Left lobe of liver (tissue), 2 donors: ENCODE data around the gene CLSTN2. TPM values are rescaled to one million over a fixed set of nuclear protein-coding genes. Genes with fewer than 3 reads are reported as not detected.

Experiments used
- ATAC-seq: fragments of 200-7000 bp; cut with Tn5 transposase; one replicate; pipeline ENCODE4 v1.9.1; 2020; ENCODE audit warnings: mild to moderate bottlenecking, moderate library complexity
- DNase-seq: peaks from one replicate; pipeline ENCODE4 v3.0.0-alpha.2; 2020; ENCODE audit warnings: low spot score
- total RNA-seq: library from RNA; stranded (reverse); gene quantifications from one replicate; pipeline ENCODE4 v1.2.1, GENCODE V29; 2021
- donor health status: DM: no; HTN: no; CAD: no; lungs with moderate emphysema.
- donor health status: DM: no; HTN: yes; CAD: no.

CLSTN2 gene
- total RNA-seq, 1 donor from 2014 or later: 1.9 TPM

- DNase-seq (peak; percentile 90), ATAC-seq (peak; percentile 94)
Observed at GRCh38 chr3:140568842-140569520, 634.0 kb downstream of the CLSTN2 start.

DNA sequence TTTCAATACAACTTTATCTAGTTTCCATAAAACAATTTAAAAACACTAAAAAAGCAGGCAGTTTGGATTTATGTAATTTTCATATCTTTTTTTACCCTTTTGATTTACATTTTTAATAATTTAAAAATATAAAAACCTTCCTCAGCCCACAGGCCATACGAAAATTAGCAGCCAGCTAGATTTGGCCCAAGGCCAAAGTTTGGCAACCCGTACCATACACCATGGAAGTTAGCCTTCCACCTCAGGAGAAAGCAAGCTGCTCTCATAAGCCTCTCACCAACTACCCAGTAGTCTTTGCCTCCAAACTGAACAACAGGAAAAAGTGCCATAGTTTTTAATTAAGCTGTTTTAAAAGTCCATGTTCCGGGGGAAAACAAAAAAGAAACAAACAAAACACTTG, 635.6 kb downstream of the CLSTN2 start:
- ATAC-seq: no peak

DNA sequence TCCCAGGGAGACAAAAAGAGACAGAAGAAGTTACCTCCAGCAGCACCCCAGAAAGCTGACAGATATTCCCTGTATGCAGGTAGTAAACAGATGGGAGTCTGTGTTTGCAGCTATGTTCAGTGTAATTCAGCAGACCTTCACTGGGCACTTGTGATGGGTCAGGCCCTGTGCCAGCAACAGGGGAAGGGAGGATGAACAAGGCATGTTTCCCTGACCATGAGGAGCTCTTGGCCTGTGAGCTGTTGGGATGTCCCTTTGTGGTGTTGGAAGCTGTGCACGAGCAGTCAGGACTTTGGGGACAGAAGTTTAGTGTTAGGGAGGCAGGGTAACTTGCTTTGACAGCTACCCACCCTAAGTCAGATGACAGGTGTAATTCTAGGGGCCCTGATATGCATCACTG, 636.9 kb downstream of the CLSTN2 start:
- ATAC-seq (no peak), DNase-seq (no peak)

More for the DNA sequence above, 635.6 kb downstream of the CLSTN2 start:
- no peak for DNase-seq

DNA sequence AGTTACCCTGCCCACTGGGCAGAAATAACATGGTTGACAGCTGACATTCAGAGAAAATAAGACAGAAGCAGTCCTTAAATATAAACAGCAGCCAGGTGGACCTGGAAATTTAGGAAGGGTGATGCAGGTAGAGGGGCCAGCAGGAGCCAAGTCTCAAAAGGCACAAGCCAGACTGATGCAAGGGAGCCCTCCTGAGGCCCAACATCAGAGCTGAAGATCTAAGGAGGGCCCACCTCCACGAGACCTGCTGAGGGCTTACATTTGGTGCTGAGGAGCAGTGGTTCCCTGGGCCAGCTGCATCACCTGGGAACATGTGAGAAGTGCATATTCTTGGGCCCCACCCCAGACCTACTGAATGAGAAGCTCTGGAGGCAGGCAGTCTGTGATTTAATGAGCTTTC, 637.3 kb downstream of the CLSTN2 start:
- no peak for DNase-seq
- ATAC-seq: no peak

GRCh38 chr3:140573011-140573410, 638.0 kb downstream of the CLSTN2 start:
- peak; percentile 21 for ATAC-seq
- DNase-seq: no peak

DNA sequence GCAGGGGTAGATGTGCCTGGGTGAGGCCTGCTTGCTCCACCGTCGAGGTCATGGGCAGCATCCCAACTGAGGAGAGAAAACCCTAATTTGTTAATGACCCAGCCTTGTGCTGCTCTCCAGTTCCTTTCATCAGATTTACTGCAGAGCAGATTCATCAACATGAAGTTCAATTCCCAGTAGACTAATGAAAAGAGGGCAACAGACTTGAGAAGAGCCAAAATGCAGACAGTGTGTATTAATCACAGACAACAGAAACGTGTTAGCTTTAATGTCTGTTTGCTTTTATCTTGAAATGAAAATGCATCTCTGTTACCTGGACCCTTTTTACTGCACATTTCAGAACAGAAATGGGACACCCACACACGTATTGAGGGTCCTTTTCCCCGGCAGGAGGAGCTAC, 639.4 kb downstream of the CLSTN2 start:
- ATAC-seq (no peak), DNase-seq (no peak)

DNA sequence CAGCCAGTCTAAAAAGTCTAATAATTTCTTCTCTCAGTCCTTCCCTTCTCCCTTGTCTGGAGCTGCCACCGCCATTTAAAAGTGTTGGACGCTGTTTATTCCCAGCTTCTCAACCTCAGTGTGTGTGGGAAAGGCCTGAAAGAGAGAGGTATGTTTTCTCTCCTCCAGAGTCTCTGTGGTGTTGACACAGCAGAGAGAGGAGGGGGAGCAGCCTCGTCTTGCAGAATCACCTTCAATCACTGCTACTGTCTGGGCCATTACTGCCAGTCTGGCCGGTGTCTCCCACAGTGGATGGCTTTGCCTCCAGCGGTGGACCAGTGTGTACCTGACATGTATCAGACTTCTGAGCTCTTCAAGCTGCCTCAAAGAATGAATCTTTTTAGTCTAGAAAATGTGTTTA, 641.5 kb downstream of the CLSTN2 start:
- ATAC-seq (no peak), DNase-seq (no peak)

DNA sequence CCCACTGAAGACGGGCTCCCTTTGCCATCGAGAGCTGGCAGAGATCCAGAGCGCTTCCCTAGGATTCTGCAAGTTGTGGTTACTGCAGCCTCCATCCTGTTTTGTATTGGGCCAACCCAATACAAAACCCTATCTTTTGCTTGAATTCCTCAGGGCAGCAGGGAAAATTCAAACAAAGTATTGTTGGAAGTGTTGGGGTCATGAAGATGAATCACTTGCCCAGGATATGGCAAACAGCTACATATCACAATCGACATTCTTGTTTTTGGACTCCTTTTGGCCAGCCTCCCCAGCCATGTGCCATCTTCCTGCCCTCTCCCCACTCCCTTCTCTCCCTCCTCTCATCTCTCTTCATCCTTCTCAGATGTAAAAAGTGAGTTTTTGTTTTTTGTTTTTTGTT, 642.9 kb downstream of the CLSTN2 start:
- DNase-seq (no peak), ATAC-seq (no peak)

- DNase-seq: no peak
- no peak for ATAC-seq
Observed at GRCh38 chr3:140579260-140579659, 644.3 kb downstream of the CLSTN2 start.

DNA sequence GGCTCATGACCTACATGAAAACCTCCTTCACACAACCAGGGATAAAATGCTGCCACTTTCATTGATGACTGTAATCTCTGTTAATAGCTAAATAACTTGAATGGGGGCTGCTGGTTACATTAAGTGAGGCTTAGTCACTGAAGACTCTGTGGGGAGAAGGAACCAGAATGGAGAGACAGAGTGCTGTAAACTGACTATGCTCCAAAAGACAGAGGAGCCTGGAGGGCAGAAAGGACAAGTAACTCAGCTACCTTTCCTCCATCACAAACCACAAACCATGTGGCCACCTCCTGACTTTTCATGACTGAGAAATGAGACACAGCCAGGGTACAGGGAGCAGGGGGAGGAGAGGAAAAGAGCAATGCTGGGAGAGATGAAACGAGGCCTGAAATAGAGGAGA, 645.8 kb downstream of the CLSTN2 start:
- no peak for DNase-seq

GRCh38 chr3:140584549-140584948, 649.6 kb downstream of the CLSTN2 start:
- DNase-seq: no peak
- no peak for ATAC-seq

More for the DNA sequence above, 645.8 kb downstream of the CLSTN2 start:
- ATAC-seq: no peak

DNA sequence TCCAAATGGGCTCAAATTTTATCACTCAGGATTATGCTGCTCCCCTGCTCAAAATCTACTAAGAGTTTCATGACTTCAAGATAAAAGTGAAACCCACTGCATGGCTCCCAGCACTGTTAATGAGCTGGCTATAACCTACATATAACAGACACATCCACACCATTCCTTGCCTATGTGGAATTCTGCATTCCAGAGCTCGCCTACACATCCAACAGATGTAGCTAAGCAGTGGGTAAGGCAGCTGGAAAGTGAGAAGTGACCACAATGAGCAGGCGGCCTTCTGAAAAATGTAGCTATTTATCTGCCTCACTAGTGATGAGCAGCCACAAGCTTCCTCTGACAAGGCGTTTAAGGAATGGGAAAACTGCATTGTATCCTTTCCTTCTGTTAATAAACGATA, 650.8 kb downstream of the CLSTN2 start:
- DNase-seq (no peak), ATAC-seq (no peak)

GRCh38 chr3:140586311-140586710, 651.3 kb downstream of the CLSTN2 start:
- no peak for ATAC-seq
- DNase-seq: no peak

DNA sequence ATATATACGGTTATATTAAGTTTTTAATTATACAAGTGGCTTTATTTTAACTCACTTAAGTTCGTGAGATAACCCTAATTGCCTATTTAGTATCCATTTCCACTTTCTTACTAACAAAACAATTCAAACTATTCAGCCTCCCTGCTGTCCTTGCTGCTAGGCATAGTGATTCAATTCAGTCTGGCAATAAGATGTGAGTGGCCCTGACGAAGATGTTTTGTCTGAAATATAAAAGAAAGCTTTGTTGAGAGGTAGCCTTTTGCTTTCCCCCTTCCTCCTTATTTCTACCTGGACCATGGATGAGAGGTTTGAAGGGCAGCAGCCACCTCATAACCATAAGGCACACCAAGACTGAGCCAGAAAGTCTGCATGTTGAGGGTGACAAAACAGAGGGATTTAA, 653.6 kb downstream of the CLSTN2 start:
- no peak for DNase-seq
- ATAC-seq: no peak

DNA sequence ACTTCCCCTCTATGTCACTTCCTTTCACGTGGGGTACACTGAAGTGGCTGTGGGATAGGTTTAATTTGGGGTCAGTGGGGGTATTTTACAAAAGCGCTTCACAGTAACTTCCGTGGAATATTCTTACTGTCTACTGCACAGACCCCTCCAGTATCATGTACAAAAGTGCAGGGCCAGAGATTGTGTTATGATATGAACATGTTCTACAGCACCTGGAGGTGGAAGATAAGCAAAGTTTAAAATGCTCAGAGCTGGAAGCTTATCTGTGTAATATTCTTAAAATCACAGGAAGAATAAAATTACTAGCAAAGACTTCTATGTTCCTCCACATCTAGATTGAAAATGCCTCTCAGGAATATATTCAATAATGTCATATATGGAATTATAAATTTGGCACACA, 658.8 kb downstream of the CLSTN2 start:
- DNase-seq (no peak), ATAC-seq (no peak)

DNA sequence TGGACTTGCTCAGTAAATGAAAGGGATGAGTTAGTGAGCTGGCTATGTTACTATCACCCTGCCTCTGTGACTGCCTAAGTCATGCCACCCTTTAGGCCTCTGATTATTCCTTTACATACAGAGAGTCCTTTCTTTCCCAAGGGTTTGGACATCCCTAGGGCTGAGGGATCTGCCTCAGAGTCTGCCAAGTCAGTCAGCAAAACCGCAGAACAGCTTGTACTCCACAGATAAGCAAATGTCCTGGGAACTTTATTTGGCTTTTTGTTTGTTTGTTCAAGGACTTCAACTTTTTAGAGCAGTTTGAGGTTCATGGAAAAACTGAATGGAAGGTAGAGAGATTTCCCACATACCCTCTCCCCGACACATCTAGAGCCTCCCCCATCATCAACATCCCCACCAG, 660.3 kb downstream of the CLSTN2 start:
- ATAC-seq (peak; percentile 58), DNase-seq (no peak)

- ATAC-seq (no peak), DNase-seq (no peak)
Observed at GRCh38 chr3:140597364-140597763, 662.4 kb downstream of the CLSTN2 start.

GRCh38 chr3:140597792-140598191, 662.8 kb downstream of the CLSTN2 start:
- no peak for DNase-seq
- no peak for ATAC-seq

DNA sequence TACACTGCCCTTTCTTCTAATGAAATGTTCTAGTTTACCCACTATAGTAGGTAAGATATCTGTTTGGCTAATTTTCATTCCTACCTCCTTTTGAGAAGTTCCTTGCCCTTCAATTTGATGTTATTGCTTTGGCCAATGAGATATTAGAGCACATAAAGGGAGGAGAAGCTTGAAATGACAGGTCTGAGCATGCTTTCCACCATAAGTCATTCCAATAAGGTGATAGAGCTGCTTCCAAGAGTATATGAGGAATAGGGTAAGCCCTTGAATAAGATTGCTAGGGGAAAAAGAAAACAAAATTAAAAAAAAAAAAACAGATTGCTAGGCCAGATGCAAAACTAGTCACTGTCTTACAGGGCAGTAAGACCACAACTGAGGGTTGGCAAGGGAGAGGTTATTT, 664.0 kb downstream of the CLSTN2 start:
- DNase-seq (no peak), ATAC-seq (no peak)

GRCh38 chr3:140599496-140599895, 664.5 kb downstream of the CLSTN2 start:
- no peak for ATAC-seq
- DNase-seq: no peak

DNA sequence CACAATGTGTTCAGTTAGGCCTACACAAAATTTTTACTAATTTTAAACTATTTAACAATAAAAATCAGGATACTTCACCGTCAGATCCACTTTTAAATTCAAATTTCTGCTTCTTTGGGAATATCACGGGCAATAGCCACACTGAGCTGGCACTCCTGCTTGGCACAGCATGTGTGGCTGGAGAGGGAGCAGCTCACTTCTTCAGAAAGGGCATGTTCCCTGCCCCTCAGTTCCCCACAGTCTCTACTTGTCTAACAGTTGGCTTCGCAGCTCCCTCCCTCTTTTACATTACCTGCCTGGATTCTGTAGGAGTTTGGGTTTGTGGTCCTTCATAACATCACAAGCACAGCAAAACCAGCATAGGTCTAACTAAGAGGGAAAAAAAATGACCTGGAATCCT, 666.9 kb downstream of the CLSTN2 start:
- no peak for DNase-seq
- no peak for ATAC-seq

DNA sequence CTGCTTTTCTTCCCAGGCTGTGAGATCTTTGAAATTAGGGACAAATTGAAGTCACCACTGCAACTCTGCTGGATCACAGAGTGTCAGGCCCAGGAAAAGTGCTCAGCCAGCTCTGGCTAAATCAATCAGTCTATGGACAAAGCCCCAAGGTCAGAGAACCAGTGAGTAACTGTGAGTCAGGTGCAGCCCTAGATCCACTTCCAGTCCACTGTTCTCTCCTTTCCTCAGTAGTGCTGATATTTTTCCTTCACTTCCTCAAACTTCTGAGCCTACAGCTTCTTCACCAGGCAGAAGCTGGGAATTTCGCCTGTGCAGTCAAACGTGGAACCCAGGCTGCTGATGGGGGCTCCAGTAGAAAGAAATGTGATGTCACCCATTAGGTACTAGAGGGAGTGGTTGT, 667.8 kb downstream of the CLSTN2 start:
- ATAC-seq (no peak), DNase-seq (no peak)

- ATAC-seq (no peak), DNase-seq (no peak)
Observed at GRCh38 chr3:140603766-140604165, 668.8 kb downstream of the CLSTN2 start.
